Choroid plexus epithelial cell (primary cell): ENCODE data around the gene ATP2B1.

Experiments used
- DNase-seq: peaks from one replicate; pipeline ENCODE4 v3.0.0-alpha.2; 2010; ENCODE audit warnings: low read depth
- H3K4me3 ChIP-seq: 2 replicates; pipeline ENCODE4 v1.5.1; 2011; ENCODE audit warnings: low read depth, mild to moderate bottlenecking, control low read depth, low read length, moderate library complexity
- TF ChIP-seq, protein P1 (sequence below): conservative IDR thresholded peaks from 2 replicates; pipeline ENCODE4 v1.5.1; 2011; ENCODE audit warnings: low read depth, mild to moderate bottlenecking, control low read depth, inconsistent platforms, low read length, moderate library complexity

The ATP2B1 gene

GRCh38 chr12:89673603-89674002 lies 35.0 kb downstream of the ATP2B1 start:
- no peak for DNase-seq
- H3K4me3 ChIP-seq, result no peak overlapping the region

DNA sequence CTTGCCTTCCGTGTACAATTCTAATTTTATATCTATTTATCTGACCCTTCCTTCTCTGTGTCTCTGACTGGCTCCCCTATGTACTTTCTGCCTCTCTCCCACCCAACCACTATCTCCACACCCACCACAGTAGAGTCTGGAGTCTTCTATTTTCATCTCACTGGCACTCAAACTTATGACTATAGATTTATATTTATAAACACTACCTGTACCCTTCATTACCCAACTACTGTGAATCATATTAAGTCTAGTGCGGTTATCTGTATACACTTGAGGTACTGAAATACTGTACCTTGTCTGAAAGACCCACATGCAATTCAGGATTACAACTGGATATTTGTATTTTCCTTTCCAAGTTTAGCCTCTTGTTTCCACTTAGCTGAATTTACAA lies 36.1 kb downstream of the ATP2B1 start:
- TF ChIP-seq, protein P1, sequence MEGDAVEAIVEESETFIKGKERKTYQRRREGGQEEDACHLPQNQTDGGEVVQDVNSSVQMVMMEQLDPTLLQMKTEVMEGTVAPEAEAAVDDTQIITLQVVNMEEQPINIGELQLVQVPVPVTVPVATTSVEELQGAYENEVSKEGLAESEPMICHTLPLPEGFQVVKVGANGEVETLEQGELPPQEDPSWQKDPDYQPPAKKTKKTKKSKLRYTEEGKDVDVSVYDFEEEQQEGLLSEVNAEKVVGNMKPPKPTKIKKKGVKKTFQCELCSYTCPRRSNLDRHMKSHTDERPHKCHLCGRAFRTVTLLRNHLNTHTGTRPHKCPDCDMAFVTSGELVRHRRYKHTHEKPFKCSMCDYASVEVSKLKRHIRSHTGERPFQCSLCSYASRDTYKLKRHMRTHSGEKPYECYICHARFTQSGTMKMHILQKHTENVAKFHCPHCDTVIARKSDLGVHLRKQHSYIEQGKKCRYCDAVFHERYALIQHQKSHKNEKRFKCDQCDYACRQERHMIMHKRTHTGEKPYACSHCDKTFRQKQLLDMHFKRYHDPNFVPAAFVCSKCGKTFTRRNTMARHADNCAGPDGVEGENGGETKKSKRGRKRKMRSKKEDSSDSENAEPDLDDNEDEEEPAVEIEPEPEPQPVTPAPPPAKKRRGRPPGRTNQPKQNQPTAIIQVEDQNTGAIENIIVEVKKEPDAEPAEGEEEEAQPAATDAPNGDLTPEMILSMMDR, result no peak
- no peak for DNase-seq

More at GRCh38 chr12:89673603-89674002, 35.0 kb downstream of the ATP2B1 start:
- TF ChIP-seq, protein P1, result no peak

DNA sequence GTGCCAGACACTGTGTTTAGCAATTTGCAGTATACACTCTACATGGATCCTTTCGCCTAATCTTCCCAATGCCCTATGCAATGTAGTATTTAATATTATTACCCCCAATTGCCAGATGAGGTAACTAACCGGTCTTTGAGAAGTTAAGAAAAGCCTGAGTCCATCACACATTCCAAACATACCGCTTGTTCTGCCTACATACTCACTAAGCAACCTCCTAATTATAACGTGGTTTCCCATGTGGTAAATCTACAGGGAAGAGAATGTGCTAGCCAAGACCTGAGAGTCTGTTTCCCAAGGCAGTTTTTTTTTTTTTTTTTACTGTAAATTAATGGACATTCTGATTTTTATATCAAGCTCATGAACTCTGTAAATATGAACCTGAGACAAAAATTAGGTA lies 37.2 kb downstream of the ATP2B1 start:
- TF ChIP-seq, protein P1, result no peak
- H3K4me3 ChIP-seq, result no peak overlapping the region
- peak; percentile 91 for DNase-seq

More for the DNA sequence above, 36.1 kb downstream of the ATP2B1 start:
- no peak overlapping the region for H3K4me3 ChIP-seq

- TF ChIP-seq, protein P1, result no peak
- no peak overlapping the region for H3K4me3 ChIP-seq
- no peak for DNase-seq
Measured at GRCh38 chr12:89669197-89669596, 39.4 kb downstream of the ATP2B1 start.

- H3K4me3 ChIP-seq, result no peak overlapping the region
- TF ChIP-seq, protein P1, result no peak
- no peak for DNase-seq
Measured at GRCh38 chr12:89665556-89665955, 43.1 kb downstream of the ATP2B1 start.

DNA sequence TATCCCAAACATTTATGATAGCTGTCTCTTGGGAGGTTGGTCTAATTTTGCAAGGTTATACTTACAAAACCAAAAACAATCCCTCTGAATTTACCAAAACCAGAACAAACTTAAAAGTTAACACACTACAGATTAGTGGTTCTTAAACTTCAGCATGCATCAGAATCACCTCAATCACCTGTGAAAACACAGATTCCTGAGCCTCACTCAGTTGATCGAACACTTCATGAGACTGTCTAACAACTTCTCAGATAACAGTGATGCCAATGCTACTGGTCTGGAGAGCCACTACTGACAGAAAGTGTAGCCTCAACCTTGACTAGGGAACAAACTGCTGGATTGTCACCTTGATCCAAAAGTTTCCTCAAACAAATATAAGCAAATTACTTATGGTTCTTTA lies 44.2 kb downstream of the ATP2B1 start:
- H3K4me3 ChIP-seq, result no peak overlapping the region

More for the DNA sequence above, 44.2 kb downstream of the ATP2B1 start:
- TF ChIP-seq, protein P1, result no peak
- DNase-seq, result no peak
